Lung (tissue), 12 donors: ENCODE measurements around the gene CELA2B. TPM values are rescaled to one million over a fixed set of nuclear protein-coding genes. Genes with fewer than 3 reads are reported as not detected.

Experiments
- ATAC-seq: fragments of 200-7000 bp; cut with Tn5 transposase; one replicate; pipeline ENCODE4 v1.9.1; 2020; ENCODE audit warnings: moderate number of reproducible peaks; ENCODE audit not compliant: insufficient read depth, low FRiP score
- DNase-seq, 3 donors: peaks; one replicate each; pipeline ENCODE4 v3.0.0-alpha.2; 2013 to 2017
- H3K27ac ChIP-seq, 2 donors: one replicate each; pipeline ENCODE4 v1.5.1; 2013; ENCODE audit warnings: mild to moderate bottlenecking in 2 of 2, moderate library complexity in 2 of 2, control low read depth in 1 of 2, inconsistent platforms in 1 of 2, low read depth in 1 of 2, low read length in 1 of 2
- H3K27me3 ChIP-seq, 3 donors: one replicate each; pipeline ENCODE4 v1.5.1; 2013; ENCODE audit warnings: low read length in 2 of 3; ENCODE audit not compliant: control insufficient read depth in 3 of 3, insufficient read depth in 3 of 3
- H3K36me3 ChIP-seq, 4 donors: one replicate each; pipeline ENCODE4 v1.5.1; 2013; ENCODE audit warnings: low read length in 4 of 4, mild to moderate bottlenecking in 1 of 4, moderate library complexity in 1 of 4; ENCODE audit not compliant: control insufficient read depth in 4 of 4, insufficient read depth in 4 of 4
- H3K4me1 ChIP-seq, 5 donors: one replicate each; pipeline ENCODE4 v1.5.1; 2013; ENCODE audit warnings: low read length in 5 of 5, mild to moderate bottlenecking in 2 of 5, moderate library complexity in 1 of 5; ENCODE audit not compliant: control insufficient read depth in 5 of 5, insufficient read depth in 5 of 5
- H3K4me3 ChIP-seq: one replicate; pipeline ENCODE4 v1.5.1; 2013; ENCODE audit warnings: mild to moderate bottlenecking, control low read depth, moderate library complexity
- H3K9ac ChIP-seq, 2 donors: one replicate each; pipeline ENCODE4 v1.5.1; 2013; ENCODE audit warnings: low read length in 2 of 2, control low read depth in 1 of 2; ENCODE audit not compliant: insufficient read depth in 1 of 2
- H3K9me3 ChIP-seq, 4 donors: one replicate each; pipeline ENCODE4 v1.5.1; 2013; ENCODE audit warnings: low read length in 3 of 4, mild to moderate bottlenecking in 1 of 4, moderate library complexity in 1 of 4; ENCODE audit not compliant: control insufficient read depth in 4 of 4, insufficient read depth in 3 of 4
- CTCF ChIP-seq: IDR thresholded peaks from 2 replicates; pipeline ENCODE4 v1.5.1; 2012; ENCODE audit warnings: mild to moderate bottlenecking; ENCODE audit errors: control extremely low read depth, extremely low read depth
- WGBS, 2 donors: extraction: QIAGEN DNeasy Blood & Tissue Kit; methylation state at CpG; one replicate each; pipeline ENCODE4 v1.1.7; 2013; 5-methylcytosine and 5-hydroxymethylcytosine counted together
- polyA plus RNA-seq, 2 donors: library from polyadenylated mRNA; stranded (reverse); fragments of 200-250 nt; gene quantifications; one replicate each; pipeline ENCODE4 v1.2.1, GENCODE V29; 2013
- total RNA-seq, 2 donors: library from RNA; depleted of rRNA in 1 of 2; stranded (reverse); fragments of >200 nt in 1 of 2; gene quantifications; one replicate each; pipeline ENCODE4 v1.2.1, GENCODE V29; 2014 to 2021
- donor health status: control.
- donor health status: control.
- donor health status: Bipolar disorder and iron deficiency.
- donor health status: healthy.
- donor health status: DM: yes; HTN: yes; CAD: no.

CELA2B gene
- total and polyA plus RNA-seq, 4 donors, result 0.63 to 1.3 TPM; not detected in 2

- no peak overlapping the region for H3K9ac ChIP-seq
- TF ChIP-seq CTCF, result peak; percentile 30
- H3K4me3 ChIP-seq, result no peak overlapping the region
- H3K27me3 ChIP-seq, result no peaks in the 10 kb centered on the region
- H3K9me3 ChIP-seq, result peaks cover 0 to 2% (median 0%) of the 10 kb centered on the region in 4 donors
- H3K4me1 ChIP-seq, result peaks cover 0 to 7% (median 0%) of the 10 kb centered on the region in 5 donors
- DNase-seq (peak; percentile 38 to 56 (median 44)), ATAC-seq (no peak)
- H3K27ac ChIP-seq, result no peak overlapping the region
- peaks cover 0 to 32% (median 6%) of the 10 kb centered on the region in 4 donors for H3K36me3 ChIP-seq
- WGBS, 2 donors, result 60 to 72% methylated on average over 17 of the region's 17 CpGs
Measured at GRCh38 chr1:15501208-15502032, 25.5 kb downstream of the CELA2B start.

GRCh38 chr1:15504436-15504835 is 28.5 kb downstream of the CELA2B start:
- Histone ChIP-seq H3K9me3 (no peaks in the 10 kb centered on the region), H3K4me1 (peaks cover 0 to 7% (median 0%) of the 10 kb centered on the region in 5 donors), H3K36me3 (peaks cover 0 to 38% (median 4%) of the 10 kb centered on the region in 4 donors), H3K27me3 (no peaks in the 10 kb centered on the region), H3K9ac (no peak overlapping the region), H3K27ac (no peak overlapping the region), H3K4me3 (no peak overlapping the region)
- 91 to 97% methylated on average over 4 of the region's 4 CpGs for WGBS, 2 donors
- no peak for ATAC-seq
- no peak for TF ChIP-seq CTCF
- no peak for DNase-seq

GRCh38 chr1:15506831-15507230 is 30.9 kb downstream of the CELA2B start:
- Histone ChIP-seq H3K36me3 (peaks cover 0 to 31% (median 4%) of the 10 kb centered on the region in 4 donors), H3K4me1 (peaks cover 0 to 4% (median 0%) of the 10 kb centered on the region in 5 donors), H3K9me3 (no peaks in the 10 kb centered on the region), H3K9ac (no peak overlapping the region), H3K27me3 (no peaks in the 10 kb centered on the region), H3K4me3 (no peak overlapping the region), H3K27ac (no peak overlapping the region)
- 96 to 97% methylated on average over 17 of the region's 17 CpGs for WGBS, 2 donors
- no peak for TF ChIP-seq CTCF
- DNase-seq (no peak), ATAC-seq (no peak)
